ENCODE measurements around the gene PYGM.

PYGM gene

GRCh38 chr11:64718084-64718779 lies 41.5 kb downstream of the PYGM start:
- TF ChIP-seq CTCF (conservative IDR thresholded peaks at IDR 0.05; ENCODE audit: low read length) = no peak
- no peak for DNase-seq (ENCODE audit: low read depth)
- H3K4me3 ChIP-seq (ENCODE audit: low read length) = no peak overlapping the region

- TF ChIP-seq CTCF (conservative IDR thresholded peaks at IDR 0.05; ENCODE audit: low read length) = no peak
- no peak overlapping the region for H3K4me3 ChIP-seq (ENCODE audit: low read length)
- no peak for DNase-seq (ENCODE audit: low read depth)
Measured at GRCh38 chr11:64717268-64717578, 42.6 kb downstream of the PYGM start.

GRCh38 chr11:64716473-64717267 lies 43.1 kb downstream of the PYGM start:
- no peak for DNase-seq (ENCODE audit: low read depth)
- no peak for TF ChIP-seq CTCF (conservative IDR thresholded peaks at IDR 0.05; ENCODE audit: low read length)
- no peak overlapping the region for H3K4me3 ChIP-seq (ENCODE audit: low read length)

- no peak for DNase-seq (ENCODE audit: low read depth)
- no peak for TF ChIP-seq CTCF (conservative IDR thresholded peaks at IDR 0.05; ENCODE audit: low read length)
- H3K4me3 ChIP-seq (ENCODE audit: low read length) = no peak overlapping the region
Measured at GRCh38 chr11:64715756-64716472, 43.9 kb downstream of the PYGM start.

- no peak for TF ChIP-seq CTCF (conservative IDR thresholded peaks at IDR 0.05; ENCODE audit: low read length)
- no peak for DNase-seq (ENCODE audit: low read depth)
- H3K4me3 ChIP-seq (ENCODE audit: low read length) = no peak overlapping the region
Measured at GRCh38 chr11:64715110-64715509, 44.7 kb downstream of the PYGM start.

GRCh38 chr11:64714666-64715065 lies 45.1 kb downstream of the PYGM start:
- DNase-seq (ENCODE audit: low read depth) = no peak

More at GRCh38 chr11:64714666-64715065, 45.1 kb downstream of the PYGM start:
- H3K4me3 ChIP-seq (ENCODE audit: low read length) = no peak overlapping the region
- TF ChIP-seq CTCF (conservative IDR thresholded peaks at IDR 0.05; ENCODE audit: low read length) = no peak

Data from AG10803 (cell line).